PFSK-1 (cell line): ENCODE measurements around the gene SEH1L.

Source experiments
- POLR2AphosphoS5 ChIP-seq: IDR thresholded peaks from 2 replicates; pipeline ENCODE4 v1.6.1; 2012; ENCODE audit warnings: low read depth, mild to moderate bottlenecking, control low read depth, low read length, moderate library complexity
- TAF1 ChIP-seq: IDR thresholded peaks from 2 replicates; pipeline ENCODE4 v1.6.1; 2012; ENCODE audit warnings: low read length, control low read depth, borderline replicate concordance; ENCODE audit not compliant: insufficient read depth
- TF ChIP-seq, protein P1 (sequence below), 2 experiments: IDR thresholded peaks; 2 replicates each; pipeline versions ENCODE4 v1.6.1 to v1.8.0; 2011 to 2012; ENCODE audit warnings: low read depth in 2 of 2, low read length in 2 of 2, control low read depth in 1 of 2, inconsistent platforms in 1 of 2, mild to moderate bottlenecking in 1 of 2, moderate library complexity in 1 of 2; ENCODE audit not compliant: insufficient read depth in 1 of 2

DNA sequence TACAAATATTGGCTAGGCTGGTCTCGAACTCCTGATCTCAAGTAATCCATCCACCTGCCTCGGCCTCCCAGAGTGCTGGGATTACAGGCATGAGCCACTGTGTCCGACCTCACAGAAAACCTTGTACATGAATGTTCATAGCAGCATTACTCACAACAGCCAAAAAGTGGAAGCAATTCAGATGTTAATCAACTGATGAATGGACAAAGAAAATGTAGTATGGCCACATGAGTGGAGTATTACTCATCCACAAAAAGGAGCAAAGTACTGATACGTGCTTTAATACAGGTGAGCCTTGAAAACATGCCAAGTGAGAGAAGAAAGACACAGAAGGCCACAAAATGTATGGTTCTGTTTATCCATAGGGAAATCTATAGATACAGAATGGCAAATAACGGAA is 63.9 kb downstream of the SEH1L start:
- no peak for TF ChIP-seq POLR2AphosphoS5
- no peak for TF ChIP-seq TAF1
- TF ChIP-seq, protein P1, sequence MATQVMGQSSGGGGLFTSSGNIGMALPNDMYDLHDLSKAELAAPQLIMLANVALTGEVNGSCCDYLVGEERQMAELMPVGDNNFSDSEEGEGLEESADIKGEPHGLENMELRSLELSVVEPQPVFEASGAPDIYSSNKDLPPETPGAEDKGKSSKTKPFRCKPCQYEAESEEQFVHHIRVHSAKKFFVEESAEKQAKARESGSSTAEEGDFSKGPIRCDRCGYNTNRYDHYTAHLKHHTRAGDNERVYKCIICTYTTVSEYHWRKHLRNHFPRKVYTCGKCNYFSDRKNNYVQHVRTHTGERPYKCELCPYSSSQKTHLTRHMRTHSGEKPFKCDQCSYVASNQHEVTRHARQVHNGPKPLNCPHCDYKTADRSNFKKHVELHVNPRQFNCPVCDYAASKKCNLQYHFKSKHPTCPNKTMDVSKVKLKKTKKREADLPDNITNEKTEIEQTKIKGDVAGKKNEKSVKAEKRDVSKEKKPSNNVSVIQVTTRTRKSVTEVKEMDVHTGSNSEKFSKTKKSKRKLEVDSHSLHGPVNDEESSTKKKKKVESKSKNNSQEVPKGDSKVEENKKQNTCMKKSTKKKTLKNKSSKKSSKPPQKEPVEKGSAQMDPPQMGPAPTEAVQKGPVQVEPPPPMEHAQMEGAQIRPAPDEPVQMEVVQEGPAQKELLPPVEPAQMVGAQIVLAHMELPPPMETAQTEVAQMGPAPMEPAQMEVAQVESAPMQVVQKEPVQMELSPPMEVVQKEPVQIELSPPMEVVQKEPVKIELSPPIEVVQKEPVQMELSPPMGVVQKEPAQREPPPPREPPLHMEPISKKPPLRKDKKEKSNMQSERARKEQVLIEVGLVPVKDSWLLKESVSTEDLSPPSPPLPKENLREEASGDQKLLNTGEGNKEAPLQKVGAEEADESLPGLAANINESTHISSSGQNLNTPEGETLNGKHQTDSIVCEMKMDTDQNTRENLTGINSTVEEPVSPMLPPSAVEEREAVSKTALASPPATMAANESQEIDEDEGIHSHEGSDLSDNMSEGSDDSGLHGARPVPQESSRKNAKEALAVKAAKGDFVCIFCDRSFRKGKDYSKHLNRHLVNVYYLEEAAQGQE (IDR thresholded peaks at IDR 0.05; ENCODE audit: insufficient read depth in 1 of 2, low read depth in 2 of 2, low read length in 2 of 2), result no peak
